ENCODE results near the gene SLCO2B1. TPM values are rescaled to one million over a fixed set of nuclear protein-coding genes. Genes with fewer than 3 reads are reported as not detected.

SLCO2B1 gene
- total and polyA plus RNA-seq, 2 of the 8 experiments (the other 6 are each of a cell fraction or from before 2014, with no cell fraction given): 0.03 TPM; not detected in 1

- no peak overlapping the region for H3K56ac ChIP-seq (replicated peaks; ENCODE audit: insufficient read length, low read depth, low read length)
- H2AK5ac ChIP-seq (ENCODE audit: low read depth, low read length): no peak overlapping the region
Observed at GRCh38 chr11:75248924-75249256, 98.0 kb downstream of the SLCO2B1 start.

More at GRCh38 chr11:75248924-75249256, 98.0 kb downstream of the SLCO2B1 start:
- H3K23me2 ChIP-seq (ENCODE audit: low read depth, low read length): no peaks in the 10 kb centered on the region
- ChIA-PET CTCF (ENCODE audit: partially characterized antibody) (interaction anchor here (0.6 to 34.9 kb wide), 39 partner anchors 9 to 1421 kb away, joined by 3 to 952 read pairs (median 4); partner anchors contain the start of genes SLCO2B1 and TPBGL), POLR2A (ENCODE audit: partially characterized antibody) (interaction anchor here (0.9 to 1.2 kb wide), 2 partner anchors 108 to 152 kb away, joined by 4 to 5 read pairs; no protein-coding TSS in a partner anchor)
- H3K23ac ChIP-seq (ENCODE audit: insufficient read length): no peak overlapping the region
- FAIRE-seq: no peak
- H3K14ac ChIP-seq (ENCODE audit: insufficient read length): no peak overlapping the region
- H2BK5ac ChIP-seq (ENCODE audit: low read depth, low read length): no peak overlapping the region
- H3K27ac ChIP-seq (ENCODE audit: low read depth, low read length): no peak overlapping the region
- no peak overlapping the region for H4K5ac ChIP-seq (ENCODE audit: insufficient read length, low read depth, low read length)
- H2BK120ac ChIP-seq (replicated peaks; ENCODE audit: low read depth, low read length): no peak overlapping the region
- no peak overlapping the region for H3K9ac ChIP-seq (replicated peaks in 1 of 4; ENCODE audit: extremely low read depth in 1 of 4, low read depth in 3 of 4, low read length in 3 of 4)
- no peak overlapping the region for H3K4ac ChIP-seq (replicated peaks; ENCODE audit: insufficient read length, low read depth, low read length)
- no peak overlapping the region for H2AFZ ChIP-seq (ENCODE audit: low read length)
- no peaks in the 10 kb centered on the region for H4K20me1 ChIP-seq (replicated peaks in 1 of 2; ENCODE audit: control insufficient read depth in 1 of 2, insufficient read depth in 2 of 2, low read length in 2 of 2)
- no peak overlapping the region for H3K4me2 ChIP-seq (ENCODE audit: insufficient read depth in 1 of 2, low read depth in 2 of 2, low read length in 2 of 2)
- no peak overlapping the region for H3K4me3 ChIP-seq (ENCODE audit: extremely low read depth in 1 of 4, insufficient read depth in 2 of 4, low read depth in 3 of 4, low read length in 4 of 4)
- no peaks in the 10 kb centered on the region for H3K4me1 ChIP-seq (replicated peaks in 1 of 4; ENCODE audit: control insufficient read depth in 3 of 4, insufficient read depth in 4 of 4, low read length in 3 of 4)
- DNase-seq (ENCODE audit: low read depth in 1 of 2, low spot score in 2 of 2): no peak
- no peak overlapping the region for H4K91ac ChIP-seq (replicated peaks; ENCODE audit: insufficient read length, low read length)
- 46% methylated on average over 11 of the region's 11 CpGs; no CpG with 5 or more reads in 1 of the 2 experiments for WGBS, 2 experiments (ENCODE audit: extremely low coverage in 1 of 2, insufficient coverage in 1 of 2, insufficient read length in 1 of 2, insufficient replicate concordance in 2 of 2, low coverage in 1 of 2, low lambda C conversion rate in 2 of 2, missing lambda C conversion rate in 1 of 2)
- H2BK15ac ChIP-seq (ENCODE audit: low read length): no peak overlapping the region
- H3K27me3 ChIP-seq (replicated peaks in 1 of 4; ENCODE audit: control insufficient read depth in 3 of 4, extremely low read depth in 1 of 4, insufficient read depth in 3 of 4, low read length in 3 of 4): peaks cover 0 to 7% (median 3%) of the 10 kb centered on the region in 4 experiments; a peak in 3 of 7 replicates
- TF ChIP-seq KDM1A (IDR thresholded peaks at IDR 0.05; ENCODE audit: borderline replicate concordance, low read length) (peak; percentile 27; the same call in 1 of the 2 replicates), NRF1 (IDR thresholded peaks at IDR 0.05; ENCODE audit: low read depth, low read length) (no peak), SAP30 (IDR thresholded peaks at IDR 0.05; ENCODE audit: insufficient read depth, insufficient replicate concordance, low read length) (no peak), NANOG (IDR thresholded peaks at IDR 0.05; ENCODE audit: insufficient read depth, low read depth, low read length, poor library complexity, severe bottlenecking) (no peak), SIRT6 (IDR thresholded peaks at IDR 0.05; ENCODE audit: low read length) (no peak)
- no peak overlapping the region for H4K8ac ChIP-seq (ENCODE audit: extremely low read depth, insufficient read depth, low read length)
- no peaks in the 10 kb centered on the region for H3K36me3 ChIP-seq (ENCODE audit: control insufficient read depth in 2 of 4, insufficient read depth in 4 of 4, low read length in 3 of 4)
- no peak overlapping the region for H2BK12ac ChIP-seq (ENCODE audit: low read depth, low read length)
- no peak overlapping the region for H2BK20ac ChIP-seq (ENCODE audit: low read length)
- no peak overlapping the region for H3K18ac ChIP-seq (ENCODE audit: extremely low read depth, low read length)
- H3K79me1 ChIP-seq (ENCODE audit: low read depth, low read length): no peaks in the 10 kb centered on the region
- H3K9me3 ChIP-seq (ENCODE audit: insufficient read depth in 2 of 2, low read depth in 1 of 2, low read length in 1 of 2): 0 out of 4 replicates have a peak, but pooled peaks cover 6% of the 10 kb centered on the region in 2 experiments
- no peaks in the 10 kb centered on the region for H3K79me2 ChIP-seq (ENCODE audit: control insufficient read depth in 1 of 2, insufficient read depth in 2 of 2, low read length in 2 of 2)

Measured in H1 (cell line).